Measurements from ENCODE around the gene INHBC.
"Not testable (repeated sequence)": the region's sequence is repeated elsewhere in the genome, so short reads cannot be mapped to it uniquely, and the experiment has no call there.

Gene INHBC

GRCh38 chr12:57429473-57430111 lies 5.0 kb upstream of the INHBC start:
- no peak for DNase-seq (ENCODE audit: low read depth in 2 of 2)

- peak in 1 of 2 donors; percentile 22 for DNase-seq (ENCODE audit: low read depth in 2 of 2)
These were observed 4.3 kb upstream of the INHBC start for GRCh38 chr12:57430112-57430930.

- peak; percentile 92 to 94 for DNase-seq (ENCODE audit: low read depth in 2 of 2)
These were observed 3.5 kb upstream of the INHBC start, which contains the start of gene R3HDM2 for GRCh38 chr12:57430931-57431566. R3HDM2 (minus strand) TSS chr12:57431043; CDS start chr12:57310428, 120,615 bp downstream.

DNA sequence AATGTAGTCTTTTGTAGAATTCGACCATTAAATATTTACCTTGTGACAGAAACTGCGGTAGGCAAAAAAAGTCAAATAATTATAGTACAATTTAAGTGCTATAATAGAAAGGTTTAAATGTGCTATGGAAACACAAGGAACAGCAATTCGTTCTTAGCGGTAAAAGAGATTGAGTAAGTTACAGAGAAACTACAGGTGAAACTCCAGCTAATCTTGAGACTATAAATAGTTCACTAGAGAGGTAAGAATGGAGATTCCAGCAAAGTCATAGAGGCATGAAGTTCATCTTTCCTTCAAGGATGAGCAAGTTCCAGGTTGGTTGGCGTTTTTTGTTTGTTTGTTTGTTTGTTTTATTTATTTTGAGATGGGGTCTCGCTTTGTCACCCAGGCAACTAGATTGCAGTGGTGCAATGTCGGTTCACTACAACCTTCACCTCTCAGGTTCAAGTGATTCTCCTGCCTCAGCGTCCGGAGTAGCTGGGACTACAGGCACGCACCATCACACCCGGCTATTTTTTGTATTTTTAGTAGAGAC lies 2.9 kb upstream of the INHBC start:
- no peak for DNase-seq (ENCODE audit: low read depth in 2 of 2)

DNA sequence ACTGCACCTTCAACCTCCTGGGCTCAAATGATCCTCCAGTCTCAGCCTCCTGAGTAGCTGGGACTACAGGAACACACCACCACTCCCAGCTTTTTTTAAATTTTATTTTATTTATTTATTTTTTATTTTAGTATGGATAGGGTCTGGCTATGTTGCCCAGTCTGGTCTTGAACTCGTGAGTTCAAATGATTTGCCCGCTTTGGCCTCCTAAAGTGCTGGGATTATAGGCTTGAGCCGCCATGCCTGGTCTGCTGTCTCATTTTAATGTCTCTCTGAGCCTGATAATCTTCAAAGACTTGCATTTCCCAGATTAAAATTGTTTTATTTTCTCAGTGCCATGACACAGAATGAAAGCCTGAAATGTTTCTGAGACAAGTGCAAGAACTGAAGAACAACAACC lies 1.2 kb upstream of the INHBC start:
- DNase-seq (ENCODE audit: low read depth in 2 of 2) = no peak

DNA sequence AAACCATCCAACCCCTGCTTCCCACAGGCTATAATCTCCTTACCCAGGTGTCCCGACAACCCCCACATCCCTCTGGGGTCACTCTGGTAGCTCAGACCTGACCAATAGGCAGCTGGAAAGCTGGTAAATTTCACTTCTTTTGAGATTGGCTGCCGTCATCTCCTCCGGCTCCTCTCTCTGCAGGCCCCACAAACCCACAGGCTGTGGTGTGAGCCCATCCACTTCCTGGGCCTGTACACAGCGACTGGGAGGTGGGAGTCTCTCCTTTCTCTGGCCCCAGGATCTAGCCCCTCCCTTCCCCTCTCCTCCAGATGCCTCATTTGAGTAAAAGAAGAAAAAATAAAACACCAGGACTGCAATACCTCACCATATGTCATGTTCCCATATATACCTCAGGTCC lies 709 bp downstream of the INHBC start:
- DNase-seq (ENCODE audit: low read depth in 2 of 2) = no peak

DNA sequence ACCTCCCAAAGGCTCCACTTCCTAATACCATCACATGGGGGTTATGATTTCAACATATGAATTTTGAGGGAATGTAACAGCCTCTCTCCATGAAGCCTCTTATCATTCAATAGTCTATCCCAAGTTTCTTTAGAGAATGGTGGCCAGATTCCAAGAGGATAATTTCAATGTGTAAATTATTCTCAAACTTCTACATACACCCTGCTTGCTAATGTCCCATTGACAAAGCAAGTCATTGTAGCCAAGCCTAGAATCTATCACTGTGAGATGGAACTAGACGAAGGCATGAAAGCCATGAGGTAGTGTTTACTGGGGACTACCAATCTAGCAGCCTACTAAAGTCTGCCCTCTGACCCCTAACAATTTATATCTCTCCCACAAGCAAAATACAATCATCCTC lies 3.8 kb downstream of the INHBC start:
- no peak for DNase-seq (ENCODE audit: low read depth in 2 of 2)

DNA sequence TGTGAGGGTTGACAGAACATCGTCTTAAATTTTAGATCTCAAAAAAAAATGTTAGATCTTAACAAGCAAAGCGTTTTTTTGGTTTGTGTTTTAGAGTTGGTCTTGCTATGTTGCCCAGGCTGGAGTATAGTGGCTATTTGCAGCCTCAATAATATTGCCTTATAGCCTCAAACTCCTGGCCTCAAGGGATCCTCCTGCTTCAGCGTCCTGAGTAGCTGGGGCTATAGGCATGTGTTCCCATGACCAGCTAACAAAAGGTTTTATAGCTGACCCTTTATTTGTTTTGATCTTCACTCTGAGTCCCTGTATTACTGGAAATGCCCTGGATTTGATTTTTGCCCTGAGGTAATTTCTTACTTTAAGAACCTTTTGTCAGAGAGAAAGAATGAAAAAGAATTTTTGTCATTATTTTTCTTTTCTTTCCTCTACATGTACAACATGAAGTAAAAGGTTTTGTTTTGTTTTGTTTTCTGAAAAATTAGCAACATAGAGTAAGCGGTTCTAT lies 5.2 kb downstream of the INHBC start:
- DNase-seq (ENCODE audit: low read depth in 2 of 2) = no peak

- not testable (repeated sequence) for DNase-seq (ENCODE audit: low read depth in 2 of 2)
These were observed 6.8 kb downstream of the INHBC start for GRCh38 chr12:57441393-57441792.

- no peak for DNase-seq (ENCODE audit: low read depth in 2 of 2)
These were observed 7.4 kb downstream of the INHBC start for GRCh38 chr12:57441846-57442427.

DNA sequence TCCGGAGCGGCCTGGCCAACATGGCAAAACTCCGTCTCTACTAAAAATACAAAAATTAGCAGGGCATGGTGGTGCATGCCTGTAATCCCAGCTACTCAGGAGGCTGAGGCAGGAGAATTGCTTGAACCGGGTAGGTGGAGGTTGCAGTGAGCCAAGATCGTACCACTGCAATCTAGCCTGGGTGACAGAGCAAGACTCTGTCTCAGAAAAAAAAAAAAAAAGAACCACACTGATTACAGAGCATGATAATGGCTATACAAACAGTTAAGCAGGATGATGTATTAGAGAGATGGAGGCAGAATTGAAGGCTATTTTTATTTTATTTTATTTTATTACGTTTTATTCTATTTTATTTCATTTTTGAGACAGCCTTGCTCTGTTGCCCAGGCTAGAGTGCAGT lies 9.8 kb downstream of the INHBC start:
- not testable (repeated sequence) for DNase-seq (ENCODE audit: low read depth in 2 of 2)

- DNase-seq (ENCODE audit: low read depth in 2 of 2) = no peak
These were observed 10.2 kb downstream of the INHBC start for GRCh38 chr12:57444744-57445143.

DNA sequence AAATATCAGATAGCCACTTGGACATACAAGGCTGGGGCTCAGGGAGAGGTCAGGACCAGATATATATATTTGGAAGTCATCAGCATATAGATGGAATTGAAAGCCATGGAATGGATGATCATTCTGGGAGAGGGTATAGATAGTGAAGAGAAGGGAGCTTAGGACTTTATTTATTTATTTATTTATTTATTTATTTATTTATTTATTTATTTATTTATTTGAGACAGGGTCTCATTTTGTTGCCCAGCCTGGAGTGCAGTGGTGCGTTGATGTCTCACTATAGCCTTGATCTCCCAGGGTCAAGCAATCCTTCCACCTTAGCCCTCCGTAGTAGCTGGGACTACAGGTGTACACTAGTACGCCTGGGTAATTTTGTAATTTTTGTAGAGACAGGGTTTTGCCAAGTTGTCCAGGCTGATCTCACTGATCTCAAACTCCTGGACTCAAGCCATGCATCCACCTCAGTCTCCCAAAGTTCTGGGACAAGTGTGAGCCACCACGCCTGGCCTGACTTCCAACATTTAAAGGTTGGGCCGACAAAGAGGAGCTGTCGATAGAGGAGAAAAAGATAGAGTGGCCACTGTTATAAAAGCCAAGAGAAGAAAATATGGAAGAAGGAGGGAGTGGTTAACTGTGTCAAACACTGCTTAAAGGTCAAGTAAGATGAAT lies 11.8 kb downstream of the INHBC start:
- no peak for DNase-seq (ENCODE audit: low read depth in 2 of 2)

DNA sequence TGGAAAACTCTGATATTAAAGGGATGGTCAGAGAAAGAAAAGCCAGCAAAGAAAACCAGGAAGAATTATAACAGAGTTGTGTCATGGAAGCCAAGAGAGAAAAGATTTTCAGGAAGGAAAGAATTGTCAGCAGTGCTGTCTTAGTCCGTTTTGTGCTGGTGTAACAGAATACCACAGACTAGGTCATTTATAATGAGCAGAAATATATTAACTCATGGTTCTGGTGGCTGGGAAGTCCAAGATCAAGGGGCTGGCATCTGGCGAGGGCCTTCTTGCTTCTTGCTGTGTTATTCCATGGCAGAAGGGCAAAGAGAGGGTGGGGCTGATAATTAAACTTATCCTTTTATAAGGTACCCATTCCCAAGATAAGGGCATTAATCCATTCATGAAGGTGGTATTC lies 14.1 kb downstream of the INHBC start:
- DNase-seq (ENCODE audit: low read depth in 2 of 2) = no peak

GRCh38 chr12:57449375-57449774 lies 14.8 kb downstream of the INHBC start:
- no peak for DNase-seq (ENCODE audit: low read depth in 2 of 2)

DNA sequence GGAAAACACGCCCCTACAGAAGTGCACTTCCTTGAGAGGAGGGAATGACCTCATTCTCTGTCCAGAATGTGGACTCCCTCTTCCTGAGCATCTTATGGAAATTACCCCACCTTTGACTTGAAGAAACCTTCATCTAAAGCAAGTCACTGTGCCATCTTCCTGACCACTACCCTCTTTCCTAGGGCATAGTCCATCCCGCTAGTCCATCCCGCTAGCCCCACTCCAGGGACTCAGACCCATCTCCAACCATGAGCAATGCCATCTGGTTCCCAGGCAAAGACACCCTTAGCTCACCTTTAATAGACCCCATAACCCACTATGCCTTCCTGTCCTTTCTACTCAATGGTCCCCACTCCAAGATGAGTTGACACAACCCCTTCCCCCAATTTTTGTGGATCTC lies 15.5 kb downstream of the INHBC start:
- no peak for DNase-seq (ENCODE audit: low read depth in 2 of 2)

DNA sequence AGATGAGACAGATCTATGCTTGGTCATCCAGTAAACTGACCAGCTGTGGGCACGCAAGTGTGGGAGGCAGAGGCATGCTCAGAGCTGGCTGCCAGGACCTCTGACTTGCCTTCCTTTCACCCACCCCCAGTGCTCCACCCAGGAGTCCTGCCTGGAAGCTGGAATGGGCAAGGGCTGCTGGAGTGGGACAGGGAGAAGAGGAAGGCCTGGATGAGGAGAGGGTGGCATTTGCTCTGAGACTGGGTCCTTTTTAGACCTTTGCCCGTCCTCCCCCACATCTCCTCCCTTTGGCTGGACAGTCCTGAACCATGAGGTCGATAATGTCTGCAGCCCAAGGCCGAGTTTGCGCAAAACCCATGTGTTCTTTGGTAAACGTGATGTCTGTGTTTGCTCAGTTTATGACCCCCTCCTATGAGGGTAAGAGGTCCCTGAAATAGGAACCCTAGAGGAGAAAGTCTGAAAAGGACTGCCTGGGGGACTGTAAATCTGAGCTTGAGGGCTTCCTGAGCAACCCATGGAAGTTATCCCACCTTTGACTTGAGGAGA lies 16.7 kb downstream of the INHBC start:
- DNase-seq (ENCODE audit: low read depth in 2 of 2) = no peak

DNA sequence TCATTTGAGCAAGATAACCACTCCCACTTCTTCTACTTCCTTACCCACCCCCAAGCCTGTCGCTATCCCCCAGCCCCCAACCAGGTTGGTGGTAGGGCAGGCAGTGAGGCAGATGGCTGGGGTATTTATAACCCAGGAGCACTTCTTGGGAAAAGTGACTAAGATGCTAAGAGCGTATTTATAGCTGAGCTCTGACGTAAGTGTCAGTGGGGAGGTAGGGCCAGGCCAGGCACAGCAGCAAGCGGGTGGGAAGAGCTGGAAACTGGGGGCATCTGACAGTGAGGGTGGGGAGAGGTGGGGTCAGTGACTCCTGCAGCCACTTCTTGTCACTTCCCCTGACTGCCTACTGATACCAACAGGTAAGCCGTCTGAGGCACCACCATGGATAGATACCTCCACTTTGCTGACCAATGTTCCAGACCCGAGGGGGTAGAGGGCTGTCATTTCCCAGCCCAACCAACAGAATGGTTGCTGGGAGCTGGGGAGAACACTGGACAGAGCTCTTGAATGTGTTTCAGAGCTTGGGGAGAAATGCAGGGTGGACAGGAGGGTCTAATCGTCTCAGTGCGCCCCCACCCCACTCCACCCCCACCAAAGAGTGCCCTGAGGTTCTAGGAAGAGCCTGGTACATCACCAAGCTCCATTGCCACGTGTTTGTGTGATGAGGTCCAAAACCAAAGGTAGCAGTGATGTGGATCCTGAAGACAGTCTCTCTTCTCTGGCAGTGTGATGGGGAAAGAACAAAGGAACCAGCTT lies 17.8 kb downstream of the INHBC start:
- DNase-seq (ENCODE audit: low read depth in 2 of 2) = no peak

DNA sequence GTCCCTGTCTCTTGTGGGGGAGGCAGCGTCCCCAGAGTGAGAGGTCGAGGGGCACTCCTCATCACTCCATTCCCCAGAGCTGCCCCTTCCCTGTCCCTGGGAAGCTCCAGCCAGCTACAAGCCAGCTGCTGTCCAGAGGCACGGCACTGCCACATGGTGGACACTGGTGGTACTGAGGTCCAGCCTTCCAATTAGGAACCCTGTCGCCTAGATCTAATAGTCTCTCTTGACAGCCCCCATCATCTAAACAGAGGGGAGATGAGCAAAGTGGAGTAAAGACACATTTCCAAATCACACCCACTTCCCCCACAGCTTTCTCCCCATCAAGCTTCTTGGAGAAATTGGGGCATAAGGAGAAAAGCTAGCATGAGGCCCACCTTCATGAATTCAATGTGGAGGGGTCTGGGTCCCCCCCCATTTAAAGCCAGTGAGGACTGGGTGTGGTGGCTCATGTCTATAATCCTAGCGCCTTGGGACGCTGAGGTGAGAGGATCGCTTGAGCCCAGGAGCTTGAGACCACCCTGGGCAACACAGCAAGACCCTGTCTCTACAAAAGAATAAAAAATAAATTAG lies 18.4 kb downstream of the INHBC start:
- DNase-seq (ENCODE audit: low read depth in 2 of 2) = no peak

GRCh38 chr12:57454213-57454565 lies 19.6 kb downstream of the INHBC start:
- no peak for DNase-seq (ENCODE audit: low read depth in 2 of 2)
